Muscle layer of colon (tissue), 2 donors: Measurements from ENCODE around the gene CLSTN2.

Experiments
- H3K27ac ChIP-seq: one replicate; pipeline ENCODE4 v1.7.0; 2013; ENCODE audit warnings: low read depth, mild to moderate bottlenecking, low read length, moderate library complexity
- H3K27me3 ChIP-seq, 2 donors: one replicate each; pipeline ENCODE4 v1.7.0; 2013; ENCODE audit warnings: low read length in 2 of 2, mild to moderate bottlenecking in 2 of 2; ENCODE audit not compliant: insufficient read depth in 2 of 2, control insufficient read depth in 1 of 2
- H3K36me3 ChIP-seq: one replicate; pipeline ENCODE4 v1.7.0; 2013; ENCODE audit warnings: mild to moderate bottlenecking, low read length; ENCODE audit not compliant: insufficient read depth
- H3K4me1 ChIP-seq: one replicate; pipeline ENCODE4 v1.7.0; 2013; ENCODE audit warnings: mild to moderate bottlenecking, low read length; ENCODE audit not compliant: insufficient read depth
- H3K4me3 ChIP-seq, 2 donors: one replicate each; pipeline ENCODE4 v1.7.0; 2013; ENCODE audit warnings: low read length in 2 of 2, low read depth in 1 of 2, mild to moderate bottlenecking in 1 of 2, moderate library complexity in 1 of 2
- H3K9ac ChIP-seq: one replicate; pipeline ENCODE4 v1.7.0; 2013; ENCODE audit warnings: low read length
- H3K9me3 ChIP-seq: one replicate; pipeline ENCODE4 v1.7.0; 2013; ENCODE audit warnings: mild to moderate bottlenecking, low read length
- donor health status: abdominal sarcoma.
- donor health status: Adenocarcinoma of cecum.

The CLSTN2 gene

DNA sequence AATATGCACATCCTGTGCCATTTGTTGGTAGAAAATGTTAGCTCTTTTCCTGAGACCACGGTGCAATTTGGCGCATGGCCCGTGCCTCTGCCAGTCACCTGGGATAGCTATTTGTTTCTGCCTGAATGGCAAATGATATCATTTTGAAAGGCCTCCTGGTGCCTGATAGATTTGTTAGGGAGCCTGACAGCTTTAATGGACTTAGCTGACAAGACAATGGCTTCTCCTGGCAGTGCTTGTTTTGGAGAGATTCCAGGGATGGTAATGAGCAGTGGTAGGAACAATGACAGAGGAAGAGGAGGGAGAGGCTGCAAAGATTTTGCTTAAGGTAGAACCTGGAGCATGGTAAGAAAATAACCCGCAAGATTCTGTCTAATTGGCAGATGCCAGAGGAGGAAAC is 268.5 kb downstream of the CLSTN2 start:
- no peaks in the 10 kb centered on the region for H3K4me1 ChIP-seq
- H3K9ac ChIP-seq: no peak overlapping the region
- no peak overlapping the region for H3K4me3 ChIP-seq
- H3K9me3 ChIP-seq: no peaks in the 10 kb centered on the region
- no peak overlapping the region for H3K27ac ChIP-seq
- no peaks in the 10 kb centered on the region for H3K36me3 ChIP-seq
- H3K27me3 ChIP-seq: no peaks in the 10 kb centered on the region

DNA sequence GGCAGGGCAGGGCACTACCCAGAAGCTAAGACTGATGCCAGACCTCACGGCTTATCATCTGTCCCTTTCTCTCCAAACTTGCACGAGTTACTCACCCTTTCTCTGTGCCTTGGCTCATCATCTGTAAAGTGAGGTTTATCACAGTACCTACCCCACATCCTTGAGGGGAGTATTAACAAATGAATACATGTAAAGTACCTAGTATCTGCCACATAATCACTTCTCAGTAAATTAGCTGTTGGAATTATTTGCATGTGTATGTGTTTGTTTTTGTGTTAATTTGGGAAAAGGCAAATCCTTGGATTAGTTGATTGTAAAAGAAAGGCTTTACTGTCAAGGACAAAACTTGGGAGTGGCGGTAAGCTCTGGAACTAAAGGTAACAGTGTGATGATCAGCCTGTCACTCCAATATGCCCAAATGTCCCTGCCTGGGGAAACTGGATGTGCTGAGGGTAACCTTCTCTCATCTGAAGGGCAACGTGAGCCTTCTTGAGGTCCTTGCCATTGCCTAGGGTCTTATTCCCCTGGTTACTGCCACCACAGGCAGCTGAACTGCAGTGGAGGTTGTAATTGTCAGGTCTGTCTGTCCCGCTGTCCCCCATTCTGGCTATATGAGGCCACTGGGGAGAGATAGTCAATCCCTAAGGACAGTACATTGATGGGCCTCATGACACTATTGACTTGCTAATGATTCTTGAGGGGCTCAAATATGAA is 269.4 kb downstream of the CLSTN2 start:
- H3K9ac ChIP-seq: no peak overlapping the region
- H3K36me3 ChIP-seq: no peaks in the 10 kb centered on the region
- no peak overlapping the region for H3K27ac ChIP-seq
- no peaks in the 10 kb centered on the region for H3K4me1 ChIP-seq
- no peaks in the 10 kb centered on the region for H3K9me3 ChIP-seq
- no peak overlapping the region for H3K4me3 ChIP-seq
- no peaks in the 10 kb centered on the region for H3K27me3 ChIP-seq

DNA sequence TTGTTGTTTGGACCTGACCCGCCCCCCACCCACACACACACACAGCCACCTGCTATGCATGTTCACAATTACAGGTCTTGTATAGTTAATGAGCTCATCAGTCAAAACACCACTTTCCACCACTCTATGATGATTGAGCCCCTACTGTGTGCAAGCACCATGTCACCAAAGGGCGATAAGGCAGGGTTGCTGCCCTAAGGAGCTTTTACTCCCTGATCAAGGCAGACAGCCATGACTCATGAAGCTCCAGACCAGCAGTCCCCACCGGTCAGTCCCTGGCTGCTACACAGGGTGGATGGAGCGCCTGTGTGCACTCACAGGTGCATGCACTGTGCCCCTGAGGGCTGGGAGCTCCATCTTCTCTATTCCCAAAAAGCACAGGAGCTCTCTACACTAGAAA is 270.6 kb downstream of the CLSTN2 start:
- Histone ChIP-seq H3K36me3 (no peaks in the 10 kb centered on the region), H3K27me3 (no peaks in the 10 kb centered on the region), H3K4me3 (no peak overlapping the region)

GRCh38 chr3:140206196-140207040 is 271.4 kb downstream of the CLSTN2 start:
- Histone ChIP-seq H3K9ac (no peak overlapping the region), H3K36me3 (no peaks in the 10 kb centered on the region), H3K4me3 (no peak overlapping the region), H3K27me3 (no peaks in the 10 kb centered on the region), H3K9me3 (no peaks in the 10 kb centered on the region), H3K27ac (no peak overlapping the region), H3K4me1 (no peaks in the 10 kb centered on the region)

More for the DNA sequence above, 270.6 kb downstream of the CLSTN2 start:
- no peak overlapping the region for H3K9ac ChIP-seq
- no peak overlapping the region for H3K27ac ChIP-seq
- no peaks in the 10 kb centered on the region for H3K9me3 ChIP-seq
- H3K4me1 ChIP-seq: no peaks in the 10 kb centered on the region

- Histone ChIP-seq H3K27ac (no peak overlapping the region), H3K9me3 (no peaks in the 10 kb centered on the region), H3K9ac (no peak overlapping the region), H3K27me3 (no peaks in the 10 kb centered on the region), H3K36me3 (no peaks in the 10 kb centered on the region), H3K4me3 (no peak overlapping the region), H3K4me1 (no peaks in the 10 kb centered on the region)
These were observed 272.6 kb downstream of the CLSTN2 start for GRCh38 chr3:140207541-140207940.

- Histone ChIP-seq H3K36me3 (no peaks in the 10 kb centered on the region), H3K27ac (no peak overlapping the region), H3K9ac (no peak overlapping the region), H3K4me1 (no peaks in the 10 kb centered on the region), H3K4me3 (no peak overlapping the region), H3K27me3 (no peaks in the 10 kb centered on the region), H3K9me3 (no peaks in the 10 kb centered on the region)
These were observed 281.3 kb downstream of the CLSTN2 start for GRCh38 chr3:140216249-140216648.

DNA sequence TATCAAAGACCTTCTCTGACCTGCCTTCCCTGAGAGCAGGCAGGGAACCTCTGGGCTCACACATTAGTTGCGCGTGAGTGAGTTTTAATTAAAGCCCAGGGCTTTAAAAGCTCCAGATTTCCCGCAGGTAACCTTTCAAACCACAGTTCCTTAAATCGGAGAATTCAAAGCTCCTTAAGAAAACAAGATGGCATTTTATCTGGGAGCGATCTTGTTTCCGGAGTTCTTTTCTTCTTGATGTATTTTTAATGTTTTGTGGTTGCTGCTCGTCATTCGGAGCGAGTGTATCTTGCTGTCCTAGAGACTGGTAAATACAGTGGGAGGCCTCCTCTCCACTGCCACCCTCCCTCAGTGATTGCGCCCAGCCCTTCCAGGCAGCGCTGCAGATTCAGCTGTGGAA is 284.3 kb downstream of the CLSTN2 start:
- Histone ChIP-seq H3K36me3 (no peaks in the 10 kb centered on the region), H3K9ac (no peak overlapping the region), H3K4me3 (no peak overlapping the region), H3K27ac (no peak overlapping the region), H3K27me3 (no peaks in the 10 kb centered on the region), H3K9me3 (no peaks in the 10 kb centered on the region), H3K4me1 (no peaks in the 10 kb centered on the region)

- H3K27me3 ChIP-seq: no peaks in the 10 kb centered on the region
- H3K36me3 ChIP-seq: no peaks in the 10 kb centered on the region
These were observed 285.0 kb downstream of the CLSTN2 start for GRCh38 chr3:140219923-140220452.

GRCh38 chr3:140223197-140223596 is 288.2 kb downstream of the CLSTN2 start:
- Histone ChIP-seq H3K27ac (no peak overlapping the region), H3K36me3 (no peaks in the 10 kb centered on the region), H3K4me3 (no peak overlapping the region), H3K4me1 (no peaks in the 10 kb centered on the region), H3K9ac (no peak overlapping the region), H3K27me3 (no peaks in the 10 kb centered on the region), H3K9me3 (no peaks in the 10 kb centered on the region)

More at GRCh38 chr3:140219923-140220452, 285.0 kb downstream of the CLSTN2 start:
- Histone ChIP-seq H3K27ac (no peak overlapping the region), H3K4me1 (no peaks in the 10 kb centered on the region), H3K9me3 (no peaks in the 10 kb centered on the region), H3K9ac (no peak overlapping the region), H3K4me3 (no peak overlapping the region)

DNA sequence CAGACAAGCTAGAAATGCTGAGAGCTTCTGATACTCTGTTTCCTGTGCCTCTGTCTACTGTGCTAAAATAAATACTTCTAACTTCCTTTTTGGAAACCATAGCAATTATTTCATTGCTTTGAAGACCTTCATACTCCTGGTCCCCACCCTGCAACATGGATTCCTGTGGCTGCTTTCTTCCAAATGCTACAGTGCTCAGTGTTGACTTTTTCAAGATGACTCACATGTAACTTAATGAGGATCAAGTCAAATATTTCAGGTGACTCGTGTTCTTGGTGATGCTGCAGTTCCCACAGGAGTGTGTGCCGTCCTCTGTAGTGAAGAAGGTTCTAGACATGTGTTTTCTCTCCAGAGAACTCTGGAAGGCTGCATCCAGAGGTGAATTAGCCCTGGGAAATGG is 288.6 kb downstream of the CLSTN2 start:
- H3K9me3 ChIP-seq: no peaks in the 10 kb centered on the region
- H3K4me1 ChIP-seq: no peaks in the 10 kb centered on the region
- H3K27me3 ChIP-seq: no peaks in the 10 kb centered on the region
- H3K27ac ChIP-seq: no peak overlapping the region
- no peak overlapping the region for H3K4me3 ChIP-seq
- no peak overlapping the region for H3K9ac ChIP-seq
- H3K36me3 ChIP-seq: no peaks in the 10 kb centered on the region

DNA sequence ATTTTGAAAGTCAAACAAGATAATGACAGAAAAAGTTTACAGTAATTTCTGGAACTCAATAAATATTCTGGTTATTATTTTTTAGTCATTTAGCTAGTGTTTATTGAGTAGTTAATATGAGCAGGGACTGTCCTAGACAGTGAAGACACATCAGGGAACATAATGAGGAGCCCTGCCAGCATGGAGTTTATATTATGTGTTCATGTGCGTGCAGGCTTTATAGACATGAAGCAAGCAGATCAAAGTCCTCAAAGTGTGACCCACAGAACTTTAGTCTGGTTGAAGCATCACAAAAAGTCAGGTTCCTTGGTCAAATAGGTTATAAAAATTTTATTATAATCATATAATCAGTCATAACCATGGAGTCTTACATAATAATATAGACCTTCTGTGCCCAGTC is 289.3 kb downstream of the CLSTN2 start:
- peaks cover 4% of the 10 kb centered on the region for H3K4me1 ChIP-seq
- H3K27me3 ChIP-seq: no peaks in the 10 kb centered on the region
- H3K36me3 ChIP-seq: no peaks in the 10 kb centered on the region
- no peaks in the 10 kb centered on the region for H3K9me3 ChIP-seq
- H3K27ac ChIP-seq: no peak overlapping the region
- H3K9ac ChIP-seq: no peak overlapping the region
- no peak overlapping the region for H3K4me3 ChIP-seq
